ENCODE data around the gene GRWD1.

DNA sequence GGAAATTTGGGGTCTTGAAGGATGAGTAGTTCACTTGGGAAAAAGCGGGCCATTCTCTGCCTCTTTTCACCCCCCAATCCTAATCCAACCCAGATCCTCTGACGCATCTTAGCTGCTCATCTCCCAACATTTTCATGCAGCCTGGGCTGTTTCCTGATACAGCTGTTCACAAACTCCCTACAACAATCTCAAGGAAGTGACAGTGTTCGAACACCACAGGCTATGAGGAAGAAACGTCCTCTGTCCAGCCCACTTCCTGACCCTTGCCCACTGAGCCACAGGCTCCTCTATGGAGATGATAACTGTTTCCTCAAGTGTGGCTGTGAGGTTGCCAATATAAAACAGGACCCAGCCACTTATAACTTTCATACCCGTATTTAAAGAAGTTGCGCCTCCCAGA, 49.6 kb downstream of the GRWD1 start:
- TF ChIP-seq, protein P1, sequence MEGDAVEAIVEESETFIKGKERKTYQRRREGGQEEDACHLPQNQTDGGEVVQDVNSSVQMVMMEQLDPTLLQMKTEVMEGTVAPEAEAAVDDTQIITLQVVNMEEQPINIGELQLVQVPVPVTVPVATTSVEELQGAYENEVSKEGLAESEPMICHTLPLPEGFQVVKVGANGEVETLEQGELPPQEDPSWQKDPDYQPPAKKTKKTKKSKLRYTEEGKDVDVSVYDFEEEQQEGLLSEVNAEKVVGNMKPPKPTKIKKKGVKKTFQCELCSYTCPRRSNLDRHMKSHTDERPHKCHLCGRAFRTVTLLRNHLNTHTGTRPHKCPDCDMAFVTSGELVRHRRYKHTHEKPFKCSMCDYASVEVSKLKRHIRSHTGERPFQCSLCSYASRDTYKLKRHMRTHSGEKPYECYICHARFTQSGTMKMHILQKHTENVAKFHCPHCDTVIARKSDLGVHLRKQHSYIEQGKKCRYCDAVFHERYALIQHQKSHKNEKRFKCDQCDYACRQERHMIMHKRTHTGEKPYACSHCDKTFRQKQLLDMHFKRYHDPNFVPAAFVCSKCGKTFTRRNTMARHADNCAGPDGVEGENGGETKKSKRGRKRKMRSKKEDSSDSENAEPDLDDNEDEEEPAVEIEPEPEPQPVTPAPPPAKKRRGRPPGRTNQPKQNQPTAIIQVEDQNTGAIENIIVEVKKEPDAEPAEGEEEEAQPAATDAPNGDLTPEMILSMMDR (IDR thresholded peaks at IDR 0.05), result no peak
- TF ChIP-seq POLR2A (IDR thresholded peaks at IDR 0.05) (no peak), EP300 (IDR thresholded peaks at IDR 0.05) (no peak)
